Muscle of leg (tissue), 11 donors: ENCODE results near the gene ABCA4. TPM values are rescaled to one million over a fixed set of nuclear protein-coding genes. Genes with fewer than 3 reads are reported as not detected.

Experiments used
- DNase-seq: peaks from one replicate; pipeline ENCODE4 v3.0.0; 2013
- H3K27ac ChIP-seq: one replicate; pipeline ENCODE4 v1.5.1; 2013; ENCODE audit warnings: mild to moderate bottlenecking, low read length, control low read depth
- H3K27me3 ChIP-seq: one replicate; pipeline ENCODE4 v1.6.1; 2013; ENCODE audit warnings: low read length; ENCODE audit not compliant: control insufficient read depth, insufficient read depth
- H3K36me3 ChIP-seq: one replicate; pipeline ENCODE4 v1.6.1; 2013; ENCODE audit warnings: low read length; ENCODE audit not compliant: control insufficient read depth, insufficient read depth
- H3K4me1 ChIP-seq: one replicate; pipeline ENCODE4 v1.6.1; 2013; ENCODE audit warnings: low read length; ENCODE audit not compliant: control insufficient read depth, insufficient read depth
- H3K4me3 ChIP-seq: one replicate; pipeline ENCODE4 v1.5.1; 2013; ENCODE audit warnings: low read length, control low read depth
- H3K9me3 ChIP-seq: replicated peaks from 2 replicates; pipeline ENCODE4 v1.6.1; 2013; ENCODE audit warnings: low read depth, low read length; ENCODE audit not compliant: control insufficient read depth
- WGBS: methylation state at CpG from one replicate; pipeline ENCODE4 v1.1.5; 2013; ENCODE audit warnings: missing lambda C conversion rate; ENCODE audit not compliant: insufficient coverage; 5-methylcytosine and 5-hydroxymethylcytosine counted together
- polyA plus RNA-seq, 8 donors: library from polyadenylated mRNA; unstranded; fragments of 120-200 nt; gene quantifications; one replicate each; pipeline versions ENCODE4 v1.2.1 to v1.2.3, GENCODE V29; 2013; ENCODE audit warnings: inconsistent platforms in 1 of 8, low replicate concordance in 1 of 8; ENCODE audit not compliant: insufficient read length in 8 of 8, insufficient read depth in 1 of 8
- total RNA-seq: library from RNA; stranded (reverse); fragments of 120-200 nt; gene quantifications from one replicate; pipeline ENCODE4 v1.2.4, GENCODE V29; 2013

ABCA4 gene
- total and polyA plus RNA-seq, 9 donors, result 0.19 to 1.1 (median 0.49) TPM

- 59% methylated on average over 7 of the region's 10 CpGs for WGBS
These were observed 100.0 kb downstream of the ABCA4 start for GRCh38 chr1:94020764-94021579.

GRCh38 chr1:94019327-94019726 lies 101.6 kb downstream of the ABCA4 start:
- 84% methylated on average over 7 of the region's 9 CpGs for WGBS
- Histone ChIP-seq H3K36me3 (no peaks in the 10 kb centered on the region), H3K4me3 (no peak overlapping the region), H3K27ac (no peak overlapping the region), H3K4me1 (peaks cover 4% of the 10 kb centered on the region), H3K27me3 (peaks cover 3% of the 10 kb centered on the region), H3K9me3 (no peaks in the 10 kb centered on the region)
- DNase-seq, result no peak

More at GRCh38 chr1:94020764-94021579, 100.0 kb downstream of the ABCA4 start:
- peak; percentile 36 for DNase-seq
- Histone ChIP-seq H3K4me1 (peaks cover 4% of the 10 kb centered on the region), H3K4me3 (no peak overlapping the region), H3K36me3 (no peaks in the 10 kb centered on the region), H3K9me3 (no peaks in the 10 kb centered on the region), H3K27me3 (peaks cover 7% of the 10 kb centered on the region), H3K27ac (no peak overlapping the region)

DNA sequence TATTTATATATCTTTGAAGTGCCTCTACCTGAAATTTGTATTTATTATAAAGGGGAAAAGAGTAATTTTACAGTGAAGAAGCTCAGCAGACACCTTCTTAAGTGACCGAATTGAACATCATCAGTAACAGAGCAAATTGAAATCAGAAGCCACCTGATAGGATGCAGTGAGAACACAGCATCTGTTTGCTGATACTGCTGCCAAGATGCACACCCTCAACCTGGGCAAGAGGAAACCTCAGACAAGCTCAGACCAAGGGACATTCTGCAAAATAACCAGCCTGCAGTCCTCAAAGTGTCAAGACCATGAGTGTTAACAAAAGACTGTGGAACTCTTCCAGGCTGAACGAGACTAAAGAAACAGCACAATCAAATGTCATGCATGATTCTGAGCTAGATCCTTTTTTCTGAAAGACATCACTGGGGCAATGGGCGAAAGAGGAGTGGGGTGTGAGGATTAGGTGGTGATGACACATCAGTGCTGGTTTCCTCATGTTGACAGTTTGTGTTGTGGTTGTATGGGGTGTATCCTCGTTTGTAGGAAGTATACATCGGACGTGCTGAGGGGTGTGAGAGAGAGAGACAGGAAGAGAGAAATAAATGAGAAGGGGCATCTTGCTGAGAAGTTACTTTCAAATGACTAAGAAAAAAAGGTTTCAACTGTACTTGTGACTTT lies 103.7 kb downstream of the ABCA4 start:
- DNase-seq, result no peak
- Histone ChIP-seq H3K27ac (no peak overlapping the region), H3K27me3 (no peaks in the 10 kb centered on the region), H3K4me3 (no peak overlapping the region), H3K36me3 (no peaks in the 10 kb centered on the region), H3K4me1 (peaks cover 18% of the 10 kb centered on the region), H3K9me3 (no peaks in the 10 kb centered on the region)
- 64% methylated on average over 6 of the region's 6 CpGs for WGBS

DNA sequence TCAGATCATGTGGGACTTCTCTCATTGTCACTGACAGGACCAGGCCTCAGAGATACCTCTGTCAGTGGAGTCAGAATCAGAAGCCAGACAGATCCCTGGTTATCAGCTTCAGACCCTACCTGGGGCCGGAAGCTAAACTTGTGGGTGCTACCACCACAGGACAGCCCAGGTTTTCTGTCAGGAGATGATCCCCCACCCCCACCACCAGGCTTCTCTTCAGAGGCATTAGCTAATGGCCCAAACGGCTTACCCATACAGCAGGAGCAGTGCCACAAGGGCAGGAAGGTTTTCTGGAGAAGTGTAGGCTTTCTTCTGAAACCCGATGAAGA lies 105.5 kb downstream of the ABCA4 start:
- no peaks in the 10 kb centered on the region for H3K36me3 ChIP-seq
- no peaks in the 10 kb centered on the region for H3K27me3 ChIP-seq
- no peak for DNase-seq
- no peaks in the 10 kb centered on the region for H3K9me3 ChIP-seq
- H3K4me1 ChIP-seq, result peaks cover 25% of the 10 kb centered on the region
- WGBS, result no CpG with 5 or more reads among the region's 3 CpGs
- no peak overlapping the region for H3K27ac ChIP-seq
- H3K4me3 ChIP-seq, result no peak overlapping the region

DNA sequence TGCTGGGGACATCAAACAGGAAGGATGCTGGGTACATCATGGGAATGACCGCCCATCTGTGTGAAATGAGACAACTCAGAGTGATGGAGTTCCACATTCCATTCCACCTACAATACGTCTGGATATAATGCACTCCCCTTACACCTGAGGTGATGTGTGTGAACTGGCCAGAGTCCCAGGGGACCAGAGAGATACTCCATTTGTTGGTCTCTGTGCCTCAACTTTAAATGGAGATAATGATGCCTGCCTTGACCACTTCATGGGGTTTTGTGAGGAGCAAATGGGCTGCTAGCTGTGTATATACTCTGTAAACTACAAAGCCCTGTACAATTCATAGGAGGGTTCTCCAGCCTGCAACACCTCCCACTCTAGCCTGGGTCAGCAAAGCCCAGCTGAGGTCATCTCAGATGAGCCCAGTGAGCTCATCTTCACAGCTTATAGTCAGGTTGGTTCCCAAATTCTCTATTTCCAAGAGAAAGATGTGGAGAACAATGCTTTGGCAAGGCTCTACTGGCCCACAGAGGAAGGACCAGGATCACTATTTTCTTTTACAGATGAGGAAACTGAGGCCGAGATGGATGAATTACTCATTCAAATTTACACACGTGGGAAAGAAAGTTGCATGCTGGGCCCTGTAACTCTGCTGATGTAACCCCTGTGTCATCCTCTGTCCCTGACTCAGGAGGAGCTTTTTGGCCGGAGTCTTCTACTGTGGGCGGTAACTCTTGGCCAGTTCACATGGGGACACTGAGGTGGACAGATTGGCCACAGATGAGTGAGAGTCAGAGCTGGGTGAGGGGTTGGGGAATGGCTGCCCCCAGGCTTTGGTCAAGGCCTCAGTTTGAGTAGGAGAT lies 106.1 kb downstream of the ABCA4 start:
- Histone ChIP-seq H3K27ac (no peak overlapping the region), H3K9me3 (no peaks in the 10 kb centered on the region), H3K4me3 (no peak overlapping the region), H3K36me3 (no peaks in the 10 kb centered on the region), H3K4me1 (peaks cover 25% of the 10 kb centered on the region), H3K27me3 (no peaks in the 10 kb centered on the region)
- 100% methylated on average over 2 of the region's 6 CpGs for WGBS
- DNase-seq, result no peak

- H3K36me3 ChIP-seq, result no peaks in the 10 kb centered on the region
- no peak for DNase-seq
- peak overlapping the region; percentile 83 for H3K27ac ChIP-seq
- H3K9me3 ChIP-seq, result no peaks in the 10 kb centered on the region
- WGBS, result 62% methylated on average over 3 of the region's 6 CpGs
- no peaks in the 10 kb centered on the region for H3K27me3 ChIP-seq
- peaks cover 25% of the 10 kb centered on the region for H3K4me1 ChIP-seq
- no peak overlapping the region for H3K4me3 ChIP-seq
These were observed 106.9 kb downstream of the ABCA4 start for GRCh38 chr1:94014087-94014486.

GRCh38 chr1:94013367-94013878 lies 107.5 kb downstream of the ABCA4 start:
- Histone ChIP-seq H3K4me3 (no peak overlapping the region), H3K36me3 (no peaks in the 10 kb centered on the region), H3K4me1 (peaks cover 25% of the 10 kb centered on the region), H3K27ac (peak overlapping the region; percentile 83), H3K9me3 (no peaks in the 10 kb centered on the region), H3K27me3 (no peaks in the 10 kb centered on the region)
- peak; percentile 88 for DNase-seq
- WGBS, result 21% methylated on average over 6 of the region's 8 CpGs

DNA sequence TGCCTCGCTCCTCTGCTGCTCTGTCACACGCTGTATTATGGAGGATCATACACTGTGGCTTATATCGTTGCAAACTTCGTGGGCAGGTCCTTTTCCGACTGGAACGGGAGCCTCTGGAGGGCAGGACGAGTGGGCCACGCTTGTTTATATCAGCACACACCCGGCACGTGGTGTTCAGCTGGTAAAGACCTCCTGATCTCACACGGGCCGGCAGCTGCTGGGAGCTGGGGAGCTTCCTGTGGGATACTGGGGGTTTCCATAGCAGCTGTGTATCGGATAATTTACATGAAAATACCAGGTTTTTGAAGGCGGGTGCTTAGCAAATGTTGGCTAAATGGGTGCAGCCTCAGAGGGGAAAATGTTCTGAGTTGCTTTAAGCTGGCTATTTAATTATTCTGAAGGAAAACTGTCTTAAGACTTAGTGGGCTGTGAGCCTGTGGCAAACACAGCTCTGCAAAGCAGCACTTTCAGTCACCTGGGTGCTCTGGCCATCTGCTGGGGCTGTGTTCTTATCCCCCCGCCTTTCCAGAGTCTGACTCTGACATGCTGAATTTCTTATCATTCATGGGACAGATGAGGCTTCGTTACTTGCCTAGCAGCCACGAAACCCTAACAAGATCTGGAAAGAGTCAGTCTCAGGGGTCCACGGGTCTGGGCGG lies 108.1 kb downstream of the ABCA4 start:
- DNase-seq, result peak; percentile 63
- no peaks in the 10 kb centered on the region for H3K27me3 ChIP-seq
- no peaks in the 10 kb centered on the region for H3K36me3 ChIP-seq
- WGBS, result 27% methylated on average over 13 of the region's 19 CpGs
- peaks cover 25% of the 10 kb centered on the region for H3K4me1 ChIP-seq
- H3K27ac ChIP-seq, result peak overlapping the region; percentile 83
- H3K4me3 ChIP-seq, result no peak overlapping the region
- no peaks in the 10 kb centered on the region for H3K9me3 ChIP-seq

- no peaks in the 10 kb centered on the region for H3K36me3 ChIP-seq
- no peaks in the 10 kb centered on the region for H3K27me3 ChIP-seq
- H3K27ac ChIP-seq, result peak overlapping the region; percentile 83
- H3K4me1 ChIP-seq, result peaks cover 25% of the 10 kb centered on the region
- H3K9me3 ChIP-seq, result no peaks in the 10 kb centered on the region
- 79% methylated on average over 5 of the region's 6 CpGs for WGBS
- no peak overlapping the region for H3K4me3 ChIP-seq
- DNase-seq, result no peak
These were observed 109.0 kb downstream of the ABCA4 start for GRCh38 chr1:94011709-94012595.
